ENCODE measurements around the gene AFF4. TPM values are rescaled to one million over a fixed set of nuclear protein-coding genes. Genes with fewer than 3 reads are reported as not detected.
"Not testable (repeated sequence)": the region's sequence is repeated elsewhere in the genome, so short reads cannot be mapped to it uniquely, and the experiment has no call there.

AFF4 gene
- polyA plus RNA-seq, 1 donor = 49.1 TPM

GRCh38 chr5:132854992-132855391 is 108.4 kb downstream of the AFF4 start:
- WGBS (ENCODE audit: insufficient coverage, low lambda C conversion rate) = no CpG with 5 or more reads among the region's 5 CpGs
- H3K4me1 ChIP-seq (ENCODE audit: control insufficient read depth, insufficient read depth, low read length); H3K27me3 ChIP-seq (ENCODE audit: control insufficient read depth, insufficient read depth, low read length); DNase-seq; H3K4me3 ChIP-seq (ENCODE audit: low read length); H3K36me3 ChIP-seq (ENCODE audit: control insufficient read depth, insufficient read depth, low read length); H3K9me3 ChIP-seq (ENCODE audit: control insufficient read depth, low read depth, low read length); H3K27ac ChIP-seq (ENCODE audit: low read length): not testable (repeated sequence)

GRCh38 chr5:132854301-132854700 is 109.1 kb downstream of the AFF4 start:
- Histone ChIP-seq H3K9me3 (ENCODE audit: control insufficient read depth, low read depth, low read length) (no peaks in the 10 kb centered on the region), H3K27ac (ENCODE audit: low read length) (no peak overlapping the region), H3K36me3 (ENCODE audit: control insufficient read depth, insufficient read depth, low read length) (no peaks in the 10 kb centered on the region), H3K27me3 (ENCODE audit: control insufficient read depth, insufficient read depth, low read length) (no peaks in the 10 kb centered on the region), H3K4me1 (ENCODE audit: control insufficient read depth, insufficient read depth, low read length) (peaks cover 9% of the 10 kb centered on the region), H3K4me3 (ENCODE audit: low read length) (no peak overlapping the region)
- no CpG with 5 or more reads among the region's 3 CpGs for WGBS (ENCODE audit: insufficient coverage, low lambda C conversion rate)
- DNase-seq = peak in 1 of 2 donors; percentile 50

- WGBS (ENCODE audit: insufficient coverage, low lambda C conversion rate) = no CpG with 5 or more reads among the region's 1 CpG
- Histone ChIP-seq H3K27ac (ENCODE audit: low read length) (no peak overlapping the region), H3K4me1 (ENCODE audit: control insufficient read depth, insufficient read depth, low read length) (peaks cover 13% of the 10 kb centered on the region), H3K36me3 (ENCODE audit: control insufficient read depth, insufficient read depth, low read length) (no peaks in the 10 kb centered on the region), H3K9me3 (ENCODE audit: control insufficient read depth, low read depth, low read length) (no peaks in the 10 kb centered on the region), H3K4me3 (ENCODE audit: low read length) (no peak overlapping the region), H3K27me3 (ENCODE audit: control insufficient read depth, insufficient read depth, low read length) (no peaks in the 10 kb centered on the region)
- DNase-seq = no peak
Measured at GRCh38 chr5:132853790-132854189, 109.6 kb downstream of the AFF4 start.

GRCh38 chr5:132853323-132853722 is 110.1 kb downstream of the AFF4 start:
- Histone ChIP-seq H3K36me3 (ENCODE audit: control insufficient read depth, insufficient read depth, low read length) (no peaks in the 10 kb centered on the region), H3K4me3 (ENCODE audit: low read length) (no peak overlapping the region), H3K9me3 (ENCODE audit: control insufficient read depth, low read depth, low read length) (no peaks in the 10 kb centered on the region), H3K27ac (ENCODE audit: low read length) (no peak overlapping the region), H3K4me1 (ENCODE audit: control insufficient read depth, insufficient read depth, low read length) (peaks cover 13% of the 10 kb centered on the region), H3K27me3 (ENCODE audit: control insufficient read depth, insufficient read depth, low read length) (no peaks in the 10 kb centered on the region)
- no peak for DNase-seq
- no CpG with 5 or more reads among the region's 3 CpGs for WGBS (ENCODE audit: insufficient coverage, low lambda C conversion rate)

- Histone ChIP-seq H3K4me1 (ENCODE audit: control insufficient read depth, insufficient read depth, low read length) (peaks cover 13% of the 10 kb centered on the region), H3K9me3 (ENCODE audit: control insufficient read depth, low read depth, low read length) (no peaks in the 10 kb centered on the region), H3K27me3 (ENCODE audit: control insufficient read depth, insufficient read depth, low read length) (no peaks in the 10 kb centered on the region), H3K27ac (ENCODE audit: low read length) (peak overlapping the region; percentile 35), H3K4me3 (ENCODE audit: low read length) (no peak overlapping the region), H3K36me3 (ENCODE audit: control insufficient read depth, insufficient read depth, low read length) (no peaks in the 10 kb centered on the region)
- no peak for DNase-seq
- WGBS (ENCODE audit: insufficient coverage, low lambda C conversion rate) = 50% methylated on average over 1 of the region's 2 CpGs
Measured at GRCh38 chr5:132850066-132850465, 113.4 kb downstream of the AFF4 start.

- Histone ChIP-seq H3K4me3 (ENCODE audit: low read length) (no peak overlapping the region), H3K4me1 (ENCODE audit: control insufficient read depth, insufficient read depth, low read length) (peaks cover 13% of the 10 kb centered on the region), H3K9me3 (ENCODE audit: control insufficient read depth, low read depth, low read length) (no peaks in the 10 kb centered on the region), H3K27ac (ENCODE audit: low read length) (peak overlapping the region; percentile 35), H3K27me3 (ENCODE audit: control insufficient read depth, insufficient read depth, low read length) (no peaks in the 10 kb centered on the region), H3K36me3 (ENCODE audit: control insufficient read depth, insufficient read depth, low read length) (no peaks in the 10 kb centered on the region)
- no CpG with 5 or more reads among the region's 1 CpG for WGBS (ENCODE audit: insufficient coverage, low lambda C conversion rate)
- peak in 1 of 2 donors; percentile 72 for DNase-seq
Measured at GRCh38 chr5:132849347-132849746, 114.1 kb downstream of the AFF4 start.

- DNase-seq = no peak
- 84% methylated on average over 3 of the region's 8 CpGs for WGBS (ENCODE audit: insufficient coverage, low lambda C conversion rate)
- H3K27me3 ChIP-seq (ENCODE audit: control insufficient read depth, insufficient read depth, low read length) = no peaks in the 10 kb centered on the region
- no peaks in the 10 kb centered on the region for H3K36me3 ChIP-seq (ENCODE audit: control insufficient read depth, insufficient read depth, low read length)
- H3K27ac ChIP-seq (ENCODE audit: low read length) = no peak overlapping the region
- no peak overlapping the region for H3K4me3 ChIP-seq (ENCODE audit: low read length)
- H3K9me3 ChIP-seq (ENCODE audit: control insufficient read depth, low read depth, low read length) = no peaks in the 10 kb centered on the region
- peaks cover 13% of the 10 kb centered on the region for H3K4me1 ChIP-seq (ENCODE audit: control insufficient read depth, insufficient read depth, low read length)
Measured at GRCh38 chr5:132848270-132848669, 115.2 kb downstream of the AFF4 start.

GRCh38 chr5:132841305-132841704 is 122.1 kb downstream of the AFF4 start:
- WGBS (ENCODE audit: insufficient coverage, low lambda C conversion rate) = no CpG with 5 or more reads among the region's 4 CpGs

GRCh38 chr5:132840896-132841295 is 122.5 kb downstream of the AFF4 start:
- WGBS (ENCODE audit: insufficient coverage, low lambda C conversion rate) = no CpG with 5 or more reads among the region's 1 CpG
- Histone ChIP-seq H3K9me3 (ENCODE audit: control insufficient read depth, low read depth, low read length) (no peaks in the 10 kb centered on the region), H3K36me3 (ENCODE audit: control insufficient read depth, insufficient read depth, low read length) (no peaks in the 10 kb centered on the region), H3K4me3 (ENCODE audit: low read length) (no peak overlapping the region), H3K4me1 (ENCODE audit: control insufficient read depth, insufficient read depth, low read length) (peaks cover 50% of the 10 kb centered on the region), H3K27ac (ENCODE audit: low read length) (peak overlapping the region; percentile 74), H3K27me3 (ENCODE audit: control insufficient read depth, insufficient read depth, low read length) (no peaks in the 10 kb centered on the region)
- no peak for DNase-seq

More at GRCh38 chr5:132841305-132841704, 122.1 kb downstream of the AFF4 start:
- peak overlapping the region; percentile 74 for H3K27ac ChIP-seq (ENCODE audit: low read length)
- H3K4me1 ChIP-seq (ENCODE audit: control insufficient read depth, insufficient read depth, low read length) = peaks cover 49% of the 10 kb centered on the region
- H3K27me3 ChIP-seq (ENCODE audit: control insufficient read depth, insufficient read depth, low read length) = no peaks in the 10 kb centered on the region
- H3K4me3 ChIP-seq (ENCODE audit: low read length) = no peak overlapping the region
- no peaks in the 10 kb centered on the region for H3K36me3 ChIP-seq (ENCODE audit: control insufficient read depth, insufficient read depth, low read length)
- H3K9me3 ChIP-seq (ENCODE audit: control insufficient read depth, low read depth, low read length) = no peaks in the 10 kb centered on the region
- no peak for DNase-seq

GRCh38 chr5:132840313-132840712 is 123.1 kb downstream of the AFF4 start:
- Histone ChIP-seq H3K27ac (ENCODE audit: low read length) (peak overlapping the region; percentile 74), H3K36me3 (ENCODE audit: control insufficient read depth, insufficient read depth, low read length) (no peaks in the 10 kb centered on the region), H3K9me3 (ENCODE audit: control insufficient read depth, low read depth, low read length) (no peaks in the 10 kb centered on the region), H3K27me3 (ENCODE audit: control insufficient read depth, insufficient read depth, low read length) (no peaks in the 10 kb centered on the region), H3K4me1 (ENCODE audit: control insufficient read depth, insufficient read depth, low read length) (peaks cover 51% of the 10 kb centered on the region), H3K4me3 (ENCODE audit: low read length) (no peak overlapping the region)
- no peak for DNase-seq
- WGBS (ENCODE audit: insufficient coverage, low lambda C conversion rate) = no CpG with 5 or more reads among the region's 3 CpGs

GRCh38 chr5:132839426-132840301 is 123.8 kb downstream of the AFF4 start:
- no peaks in the 10 kb centered on the region for H3K27me3 ChIP-seq (ENCODE audit: control insufficient read depth, insufficient read depth, low read length)
- H3K4me3 ChIP-seq (ENCODE audit: low read length) = no peak overlapping the region
- 0% methylated on average over 1 of the region's 8 CpGs for WGBS (ENCODE audit: insufficient coverage, low lambda C conversion rate)
- H3K27ac ChIP-seq (ENCODE audit: low read length) = peak overlapping the region; percentile 74
- no peaks in the 10 kb centered on the region for H3K36me3 ChIP-seq (ENCODE audit: control insufficient read depth, insufficient read depth, low read length)
- H3K9me3 ChIP-seq (ENCODE audit: control insufficient read depth, low read depth, low read length) = no peaks in the 10 kb centered on the region
- DNase-seq = peak; percentile 83 to 93
- peaks cover 51% of the 10 kb centered on the region for H3K4me1 ChIP-seq (ENCODE audit: control insufficient read depth, insufficient read depth, low read length)

Measured in large intestine (tissue), 3 donors.